GM19372 (cell line): ENCODE results near the gene SPACDR.
"Not testable (repeated sequence)": the region's sequence is repeated elsewhere in the genome, so short reads cannot be mapped to it uniquely, and the experiment has no call there.

Experiments
- ATAC-seq: cut with Tn5 transposase; IDR thresholded peaks from one replicate; pipeline ENCODE4 v1.9.1; 2021; ENCODE audit warnings: mild to moderate bottlenecking, low read depth, moderate library complexity; ENCODE audit not compliant: unreplicated experiment

The SPACDR gene

GRCh38 chr7:100467638-100468373 lies 3.7 kb upstream of the SPACDR start:
- no peak for ATAC-seq

- no peak for ATAC-seq
Observed at GRCh38 chr7:100466653-100467605, 2.9 kb upstream of the SPACDR start.

- no peak for ATAC-seq
Observed at GRCh38 chr7:100465702-100466311, 1.7 kb upstream of the SPACDR start.

- ATAC-seq = no peak
Observed at GRCh38 chr7:100465299-100465698, 1.2 kb upstream of the SPACDR start.

- no peak for ATAC-seq
Observed at GRCh38 chr7:100464791-100465190, 731 bp upstream of the SPACDR start.

GRCh38 chr7:100457033-100457432 lies 7.0 kb downstream of the SPACDR start:
- no peak for ATAC-seq

- no peak for ATAC-seq
Observed at GRCh38 chr7:100456562-100456961, 7.5 kb downstream of the SPACDR start.

GRCh38 chr7:100455206-100455605 lies 8.9 kb downstream of the SPACDR start:
- no peak for ATAC-seq

GRCh38 chr7:100453854-100454253 lies 10.2 kb downstream of the SPACDR start:
- ATAC-seq = not testable (repeated sequence)

GRCh38 chr7:100452513-100452912 lies 11.5 kb downstream of the SPACDR start:
- no peak for ATAC-seq

- ATAC-seq = no peak
Observed at GRCh38 chr7:100449190-100449795, 14.8 kb downstream of the SPACDR start.

GRCh38 chr7:100447363-100447762 lies 16.7 kb downstream of the SPACDR start:
- ATAC-seq = not testable (repeated sequence)

GRCh38 chr7:100446040-100446439 lies 18.0 kb downstream of the SPACDR start:
- ATAC-seq = no peak

- ATAC-seq = no peak
Observed at GRCh38 chr7:100444311-100445278, 19.5 kb downstream of the SPACDR start.

GRCh38 chr7:100443096-100443840 lies 20.8 kb downstream of the SPACDR start:
- no peak for ATAC-seq

- ATAC-seq = no peak
Observed at GRCh38 chr7:100441641-100442535, 22.2 kb downstream of the SPACDR start.

GRCh38 chr7:100439244-100439643 lies 24.8 kb downstream of the SPACDR start:
- not testable (repeated sequence) for ATAC-seq

- ATAC-seq = not testable (repeated sequence)
Observed at GRCh38 chr7:100438731-100439130, 25.3 kb downstream of the SPACDR start.
